ENCODE measurements around the gene THSD4.
"Not testable (repeated sequence)": the region's sequence is repeated elsewhere in the genome, so short reads cannot be mapped to it uniquely, and the experiment has no call there.

Gene THSD4

DNA sequence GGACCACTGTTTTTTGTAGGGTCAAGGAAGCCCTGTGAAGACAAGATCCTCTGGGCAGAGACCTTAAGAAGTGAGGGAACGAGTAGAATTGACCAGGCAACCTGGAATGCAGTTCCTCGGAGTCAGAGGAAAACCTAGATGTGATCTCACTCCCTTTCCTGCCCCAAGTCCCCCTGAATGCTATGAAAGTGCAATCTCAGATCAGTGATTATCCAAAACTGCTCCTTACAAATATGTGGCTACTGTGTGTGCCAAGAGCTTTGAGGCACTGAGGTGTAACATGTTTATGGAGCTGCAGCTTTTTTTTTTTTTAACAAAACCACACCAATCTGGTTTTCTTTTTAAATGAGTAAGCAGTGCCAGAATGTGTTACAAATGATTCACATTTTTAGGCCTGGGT, 35.8 kb downstream of the THSD4 start:
- no peak for DNase-seq

DNA sequence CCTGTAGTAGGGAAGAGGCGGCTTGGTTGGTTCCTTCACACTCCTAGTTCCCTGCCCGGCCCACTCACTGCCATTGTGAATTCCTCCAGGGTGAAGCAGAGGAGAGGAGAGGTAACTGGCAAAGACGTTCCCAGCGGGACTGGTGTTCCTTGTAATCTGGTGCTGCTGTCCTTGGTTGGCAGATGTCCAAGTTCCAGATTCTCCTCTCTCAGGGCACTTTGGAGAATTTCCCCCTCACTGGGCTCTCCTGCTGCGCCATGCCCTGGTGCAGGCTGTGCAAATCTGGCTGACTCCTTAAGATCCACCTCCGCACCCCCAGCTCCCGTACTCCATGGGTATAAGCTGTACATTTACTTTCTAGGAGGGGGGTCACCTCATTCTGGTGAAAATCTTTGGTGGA, 37.3 kb downstream of the THSD4 start:
- DNase-seq, result no peak

DNA sequence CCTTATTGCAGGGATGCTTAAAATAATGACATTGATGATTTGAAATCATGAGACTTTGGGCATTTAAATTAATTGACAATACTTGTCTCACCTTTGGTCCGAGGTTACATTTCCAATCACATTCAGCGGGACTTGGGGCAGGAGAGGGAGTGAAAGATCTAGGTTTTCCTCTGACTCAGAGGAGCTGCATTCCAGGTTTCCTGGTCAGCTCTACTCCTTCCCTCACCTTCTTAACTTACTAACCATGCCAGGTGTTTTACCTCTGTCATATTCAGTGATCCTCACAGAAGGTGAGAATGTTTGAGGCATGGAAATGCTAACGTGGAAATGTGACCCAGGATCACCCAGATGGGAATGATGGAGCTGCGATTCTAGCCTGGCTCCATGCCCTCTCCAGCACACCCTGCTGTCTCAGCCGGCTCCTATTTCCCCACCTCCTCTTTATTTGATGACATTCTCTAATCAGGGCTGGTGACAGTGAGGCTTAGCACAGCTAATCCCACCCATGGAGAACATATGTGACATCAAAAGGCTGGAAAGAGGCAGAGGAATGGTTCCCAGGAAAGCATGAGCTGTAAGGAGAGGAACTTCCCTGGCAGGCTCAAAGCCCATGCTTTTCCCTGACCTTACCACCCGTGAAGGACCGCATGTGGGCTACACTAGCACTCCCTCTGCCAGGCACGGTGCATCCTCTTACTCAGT, 38.7 kb downstream of the THSD4 start:
- DNase-seq, result no peak

DNA sequence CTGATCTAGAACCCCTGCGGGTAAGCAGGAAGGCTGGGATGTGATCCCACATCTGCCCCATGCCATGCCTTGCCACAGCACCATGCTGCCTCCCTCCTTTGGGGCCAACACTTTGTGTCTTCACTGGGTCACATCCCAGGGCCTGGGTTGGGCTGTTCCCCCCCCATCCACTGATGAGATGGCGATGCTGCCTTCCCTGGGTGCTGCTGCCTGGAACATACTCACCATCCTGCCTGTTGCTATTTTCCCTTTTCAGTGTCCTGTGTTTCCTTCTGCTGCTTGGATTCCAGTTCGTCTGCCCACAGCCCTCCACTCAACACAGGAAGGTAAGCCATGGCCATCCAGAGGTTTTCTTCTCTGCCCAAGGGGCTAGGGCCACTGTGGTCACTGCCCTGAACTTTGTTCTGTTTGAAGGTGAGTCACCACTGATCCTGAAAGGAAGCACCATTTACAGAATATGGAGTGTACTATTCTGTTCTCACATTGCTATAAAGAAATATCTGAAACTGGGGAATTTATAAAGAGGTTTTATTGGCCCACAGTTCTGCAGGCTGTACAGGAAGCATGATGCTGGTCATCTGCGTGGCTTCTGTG, 39.4 kb downstream of the THSD4 start:
- no peak for DNase-seq

DNA sequence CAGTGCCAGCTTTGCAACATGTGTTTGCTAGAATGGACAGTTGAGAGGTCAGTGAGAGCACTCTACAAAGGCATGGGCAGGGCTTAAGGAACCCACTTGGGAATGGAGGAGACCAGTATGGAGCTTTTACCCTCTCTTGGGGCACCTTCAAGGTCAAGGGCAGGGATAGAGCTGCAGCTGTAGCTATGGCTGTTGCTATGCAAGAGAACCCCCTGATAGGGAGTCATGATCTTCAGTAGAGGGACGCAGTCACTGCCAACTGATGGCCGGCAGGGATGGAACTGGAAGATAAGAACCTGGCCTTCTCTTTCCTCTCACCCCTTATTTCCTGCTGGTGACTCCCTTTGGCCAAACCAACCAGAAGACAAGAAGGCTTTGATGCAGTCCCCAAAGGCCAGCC, 40.3 kb downstream of the THSD4 start:
- DNase-seq, result no peak

DNA sequence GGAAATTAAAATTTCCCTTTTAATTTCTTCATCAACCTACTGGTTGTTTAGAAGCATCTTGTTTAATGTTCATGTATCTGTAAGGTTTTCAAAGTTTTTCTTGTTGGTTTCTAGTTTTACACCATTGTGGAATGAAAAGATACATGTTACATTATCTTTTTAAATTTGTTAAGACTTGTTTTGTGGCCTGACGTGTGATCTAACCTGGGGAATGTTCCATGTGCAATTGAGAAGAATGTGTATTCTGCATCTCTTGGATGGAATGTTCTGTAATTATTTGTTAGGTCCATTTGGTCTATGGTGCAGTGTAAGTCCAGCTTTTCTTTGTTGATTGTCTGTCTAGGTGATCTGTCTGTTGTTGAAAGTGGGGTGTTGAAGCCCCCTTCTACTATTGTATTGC, 45.7 kb downstream of the THSD4 start:
- no peak for DNase-seq

DNA sequence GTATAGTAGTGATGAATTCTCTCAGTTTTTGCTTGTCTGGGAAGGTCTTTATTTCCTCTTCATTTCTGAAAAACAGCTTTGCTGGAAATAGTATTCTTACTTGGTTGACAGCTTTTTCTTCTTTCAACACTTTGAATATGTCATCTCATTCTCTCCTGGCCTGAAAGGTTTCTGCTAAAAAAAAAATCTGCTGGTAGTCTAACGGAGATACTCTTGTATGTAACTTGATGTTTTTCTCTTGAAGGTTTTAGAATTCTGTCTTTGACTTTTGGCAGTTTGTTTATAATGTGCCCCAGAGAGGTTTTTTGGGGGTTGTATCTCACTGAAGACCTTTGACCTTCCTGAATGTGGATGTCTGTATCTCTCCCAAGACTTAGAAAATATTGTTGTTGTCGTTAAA, 47.0 kb downstream of the THSD4 start:
- no peak for DNase-seq

DNA sequence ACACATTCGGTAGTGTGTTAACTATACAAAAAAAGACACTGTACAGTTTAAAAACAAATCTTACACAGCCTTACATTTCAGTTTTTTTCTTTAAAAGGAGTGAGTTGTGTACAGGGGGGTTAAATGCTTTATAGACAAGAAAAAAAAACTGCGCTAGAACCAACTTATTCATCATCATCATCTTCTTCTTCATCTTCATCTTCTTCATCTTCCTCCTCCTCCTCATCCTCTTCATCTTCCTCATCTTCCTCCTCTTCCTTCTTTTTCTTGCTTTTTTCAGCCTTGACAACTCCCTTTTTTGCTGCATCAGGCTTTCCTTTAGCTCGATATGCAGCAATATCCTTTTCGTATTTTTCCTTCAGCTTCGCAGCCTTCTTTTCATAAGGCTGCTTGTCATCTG, 49.3 kb downstream of the THSD4 start:
- not testable (repeated sequence) for DNase-seq

DNA sequence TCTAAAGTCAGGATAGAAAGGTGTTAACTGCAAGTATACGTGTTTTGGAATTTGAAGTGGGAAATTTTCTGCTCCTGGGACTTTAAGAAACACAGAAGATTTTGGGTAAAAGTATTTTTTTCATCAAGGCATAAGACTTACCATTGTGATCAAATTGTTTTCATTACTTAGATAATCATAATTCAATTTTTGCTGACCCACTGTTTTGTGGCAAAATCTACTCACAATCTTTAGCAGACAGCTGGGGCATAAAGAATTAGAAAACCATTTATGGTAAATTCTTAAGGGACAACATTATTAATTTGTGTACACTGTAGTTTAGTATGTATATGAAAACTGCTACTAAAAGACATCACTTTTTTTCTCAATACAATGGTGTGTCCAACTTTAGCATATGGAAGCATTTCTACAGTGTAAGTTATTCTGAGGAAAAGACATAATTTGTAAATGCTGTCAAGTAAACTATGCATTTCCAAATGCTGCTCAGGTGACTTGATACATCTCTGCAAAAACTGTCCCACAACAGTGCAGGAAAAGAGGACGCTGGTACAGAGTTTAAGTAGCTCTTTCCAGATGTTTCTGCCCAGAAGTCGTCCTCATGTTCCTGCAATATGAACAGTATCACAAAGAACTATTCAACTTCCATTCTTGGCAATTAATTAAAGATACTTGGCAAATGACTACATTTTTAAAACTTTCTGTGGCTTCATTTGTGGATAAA, 52.3 kb downstream of the THSD4 start:
- DNase-seq, result no peak

DNA sequence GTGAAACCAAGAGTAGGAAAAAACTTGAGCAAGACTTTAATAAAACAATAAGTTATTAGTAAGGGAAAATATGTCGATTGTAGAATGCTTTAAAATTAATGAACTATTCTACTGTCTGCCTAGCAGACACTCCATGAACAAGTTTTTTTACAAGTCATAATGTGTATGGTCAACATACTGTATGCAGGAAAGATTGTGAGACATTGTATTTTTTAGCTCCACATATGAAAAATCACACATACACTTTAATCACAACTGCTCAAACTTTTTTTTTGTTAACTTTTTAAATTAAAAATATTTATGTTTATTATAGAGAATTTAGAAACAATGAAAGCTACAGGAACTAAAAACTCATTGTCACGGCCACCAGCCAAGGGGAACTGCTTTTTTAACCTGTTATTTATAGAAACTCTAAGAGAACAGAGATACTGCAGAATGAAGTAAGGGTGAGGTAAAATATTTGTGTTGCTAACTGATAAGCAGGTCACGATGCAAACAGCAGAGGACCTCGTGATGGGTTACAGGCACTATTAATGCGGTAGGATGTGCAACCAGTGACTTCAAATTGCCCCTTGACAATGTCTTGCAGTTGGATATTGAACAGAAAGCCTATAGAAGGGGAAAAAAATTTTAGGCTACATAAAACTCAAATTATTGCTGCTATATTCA, 53.0 kb downstream of the THSD4 start:
- DNase-seq, result no peak

DNA sequence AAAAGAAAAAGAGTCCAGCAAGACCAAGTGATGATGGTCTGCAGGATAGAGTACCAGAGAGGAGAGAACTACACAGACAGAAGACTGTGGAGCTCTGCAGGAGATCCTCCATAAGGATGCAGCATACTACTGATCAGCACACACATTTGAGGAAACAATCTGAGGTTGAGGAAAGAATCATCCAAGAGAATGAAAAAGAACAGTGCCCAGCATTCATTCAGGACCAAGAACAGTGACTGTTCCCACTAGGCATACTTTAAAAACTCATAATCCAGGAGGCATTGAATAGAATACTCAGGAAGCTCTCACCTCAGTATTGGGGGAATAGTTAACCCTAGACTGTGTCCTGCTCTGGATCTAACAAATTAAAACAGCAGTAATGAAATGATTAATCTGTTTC, 54.9 kb downstream of the THSD4 start:
- no peak for DNase-seq

DNA sequence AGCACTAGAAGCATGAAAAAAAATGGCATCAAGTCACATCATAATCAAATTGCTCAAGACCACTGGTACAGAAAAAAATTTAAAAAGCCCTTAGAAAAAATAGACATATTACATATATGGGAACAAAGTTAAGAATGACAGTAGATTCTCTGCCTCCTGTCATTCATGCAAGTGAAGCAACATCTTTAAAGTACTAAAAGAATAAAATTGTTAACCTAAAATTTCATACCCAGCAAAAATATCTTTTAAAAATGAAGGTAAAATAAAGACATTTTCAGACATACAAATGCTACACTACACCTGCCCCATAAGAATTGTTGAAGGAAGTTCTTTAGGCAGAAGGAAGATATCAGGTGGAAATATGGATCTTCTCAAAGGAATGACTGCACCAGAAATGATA, 55.9 kb downstream of the THSD4 start:
- no peak for DNase-seq

DNA sequence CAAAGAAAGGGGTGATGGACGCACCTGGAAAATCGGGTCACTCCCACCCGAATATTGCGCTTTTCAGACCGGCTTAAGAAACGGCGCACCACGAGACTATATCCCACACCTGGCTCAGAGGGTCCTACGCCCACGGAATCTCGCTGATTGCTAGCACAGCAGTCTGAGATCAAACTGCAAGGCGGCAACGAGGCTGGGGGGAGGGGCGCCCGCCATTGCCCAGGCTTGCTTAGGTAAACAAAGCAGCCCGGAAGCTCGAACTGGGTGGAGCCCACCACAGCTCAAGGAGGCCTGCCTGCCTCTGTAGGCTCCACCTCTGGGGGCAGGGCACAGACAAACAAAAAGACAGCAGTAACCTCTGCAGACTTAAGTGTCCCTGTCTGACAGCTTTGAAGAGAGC, 59.1 kb downstream of the THSD4 start:
- not testable (repeated sequence) for DNase-seq

DNA sequence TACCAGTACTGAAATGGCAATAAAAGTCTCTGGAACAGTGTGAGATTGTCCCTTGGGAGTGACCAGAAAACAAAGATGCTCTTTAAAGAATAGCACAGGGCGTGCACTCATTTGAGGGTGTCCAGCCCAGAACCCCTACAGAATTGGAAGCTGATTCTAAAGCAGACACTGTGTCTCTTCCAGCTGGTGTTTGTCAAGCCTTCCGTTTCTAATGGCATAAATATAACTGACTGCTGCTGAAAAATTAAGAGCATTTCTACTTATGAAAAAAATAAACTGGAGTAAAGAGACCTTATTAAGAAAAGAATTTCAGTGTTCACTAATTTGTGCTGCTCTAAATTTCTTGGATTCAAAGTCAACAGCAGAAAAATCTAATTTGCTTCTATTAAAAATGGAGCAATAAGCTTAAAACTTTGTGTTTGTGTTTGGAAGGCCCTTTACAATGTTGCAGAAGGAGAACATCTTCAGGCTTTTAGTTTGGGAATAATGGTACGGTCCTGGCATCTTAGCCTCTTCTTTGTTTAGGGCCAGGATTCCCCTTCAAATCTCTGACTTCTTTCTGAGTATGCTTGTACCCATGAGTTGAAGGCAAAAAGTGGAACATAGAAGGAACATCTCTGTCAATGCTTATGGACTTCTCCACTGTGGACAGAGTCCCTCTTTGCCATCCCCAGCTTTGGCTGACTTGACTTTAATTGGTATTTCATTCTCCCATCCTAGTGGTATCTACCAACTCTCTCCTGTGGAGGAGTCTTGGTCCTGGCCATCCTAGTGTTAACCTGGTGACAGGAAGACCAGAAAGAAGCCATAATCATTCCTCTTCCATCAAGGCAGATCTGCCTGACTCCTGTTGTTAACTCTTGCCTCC, 65.9 kb downstream of the THSD4 start:
- DNase-seq, result no peak

DNA sequence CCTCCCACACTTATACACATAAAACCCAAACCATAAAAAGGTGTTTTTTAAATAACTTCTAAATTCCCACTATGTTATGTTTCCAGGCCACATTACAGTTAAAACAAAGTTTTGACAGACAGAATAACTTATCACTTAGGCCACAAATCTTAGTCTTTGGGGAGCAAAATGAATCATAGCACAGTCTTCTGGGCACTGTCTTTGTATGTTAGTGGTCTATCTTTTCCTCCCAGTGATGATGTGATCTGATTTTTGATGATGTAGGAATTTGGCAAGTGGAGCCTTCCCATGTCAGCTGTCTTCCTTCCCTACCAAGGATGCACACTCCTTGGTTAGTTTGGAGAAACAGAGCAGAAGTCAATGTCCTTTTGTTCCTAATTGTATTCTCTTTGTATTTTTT, 67.3 kb downstream of the THSD4 start:
- no peak for DNase-seq

DNA sequence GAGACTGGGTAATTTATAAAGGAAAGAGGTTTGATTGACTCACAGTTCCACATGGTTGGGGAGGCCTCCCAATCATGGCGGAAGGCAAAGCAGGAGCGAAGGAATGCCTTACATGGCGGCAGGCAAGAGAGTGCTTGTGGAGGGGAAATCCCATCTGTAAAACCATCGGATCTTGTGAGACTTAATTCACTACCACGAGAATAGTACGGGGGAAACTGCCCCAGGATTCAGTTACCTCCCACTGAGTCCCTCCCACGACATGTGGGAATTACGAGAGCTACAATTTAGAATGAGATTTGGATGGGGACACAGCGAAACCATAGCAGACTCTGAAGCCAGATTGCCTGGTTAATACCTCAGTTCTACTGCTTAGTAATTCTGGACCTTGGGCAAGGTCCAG, 67.8 kb downstream of the THSD4 start:
- DNase-seq, result no peak

DNA sequence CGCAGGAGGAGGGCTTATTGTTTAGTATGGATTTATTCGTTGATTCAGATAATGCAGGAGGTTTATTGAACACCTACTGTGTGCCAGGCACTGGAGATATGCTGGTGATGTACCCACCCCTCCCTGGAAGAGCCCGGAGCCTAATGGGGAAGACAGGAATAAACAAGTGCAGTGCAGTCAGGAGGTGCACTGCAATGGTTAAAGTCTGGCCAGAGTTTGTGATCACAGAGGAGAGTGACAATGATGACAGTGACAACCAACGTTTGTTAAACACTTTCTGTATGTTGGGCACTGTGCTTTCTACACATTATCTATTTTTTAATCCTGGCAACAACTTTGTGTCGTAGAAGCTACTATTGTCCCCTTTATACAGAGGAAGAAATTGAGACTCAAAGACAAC, 70.4 kb downstream of the THSD4 start:
- no peak for DNase-seq

DNA sequence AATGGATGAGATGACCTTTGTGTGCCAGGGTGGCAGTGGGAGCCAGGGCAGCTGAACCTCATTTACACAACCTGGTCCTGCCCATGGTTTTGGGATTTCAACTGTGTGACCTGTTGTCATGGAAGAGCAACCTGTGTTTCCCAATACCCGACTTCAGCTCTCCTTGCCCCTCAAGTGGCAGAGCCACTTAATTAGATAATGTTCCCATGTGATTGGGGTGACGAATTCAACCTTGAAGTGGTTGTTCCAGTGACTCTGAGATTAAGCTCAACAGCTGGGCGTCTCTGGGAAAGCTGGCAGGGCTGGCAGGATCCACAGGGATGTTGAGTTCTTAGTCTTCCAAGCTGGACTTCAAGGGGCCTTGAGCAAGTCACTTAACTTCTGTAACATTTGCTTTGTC, 71.0 kb downstream of the THSD4 start:
- DNase-seq, result no peak

DNA sequence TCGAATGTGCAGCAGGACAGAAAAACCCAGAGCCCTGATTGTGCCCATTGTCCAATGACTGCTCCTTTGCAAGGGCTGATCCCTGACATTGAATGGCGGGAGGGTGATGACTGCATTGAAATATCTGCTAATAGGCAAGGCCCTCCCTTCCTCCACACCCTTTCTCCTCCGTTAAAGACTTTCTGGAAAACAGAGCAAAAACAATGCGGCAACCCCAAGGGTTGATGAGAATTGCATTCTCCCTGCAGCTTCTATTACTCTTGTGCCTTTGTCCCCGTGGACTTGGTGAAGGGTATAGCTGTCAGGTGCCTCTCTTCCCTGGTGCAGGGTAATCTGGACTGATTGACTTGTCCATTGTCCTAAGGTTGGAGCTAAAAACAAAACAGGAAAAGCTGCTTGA, 71.8 kb downstream of the THSD4 start:
- peak in 1 of 2 experiments; percentile 31 for DNase-seq

DNA sequence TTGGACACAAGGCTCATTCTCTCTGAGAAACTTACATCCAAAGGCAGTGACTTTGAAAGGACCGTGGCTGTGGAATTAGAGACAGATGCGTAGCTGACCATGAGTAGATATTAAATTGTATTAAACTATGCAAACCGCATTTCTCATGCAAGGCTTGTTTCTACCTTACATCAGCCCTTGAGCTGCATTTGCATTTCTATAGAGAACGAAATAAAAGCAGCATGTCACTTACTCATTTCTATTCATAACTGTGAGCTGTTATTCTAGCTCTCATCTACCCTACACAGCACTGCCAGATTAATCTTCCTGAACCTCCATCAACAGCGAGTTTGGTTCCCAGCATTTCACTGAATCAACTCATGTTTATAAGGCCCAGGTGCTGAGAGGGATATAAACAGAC, 72.3 kb downstream of the THSD4 start:
- peak in 1 of 2 experiments; percentile 31 for DNase-seq

DNA sequence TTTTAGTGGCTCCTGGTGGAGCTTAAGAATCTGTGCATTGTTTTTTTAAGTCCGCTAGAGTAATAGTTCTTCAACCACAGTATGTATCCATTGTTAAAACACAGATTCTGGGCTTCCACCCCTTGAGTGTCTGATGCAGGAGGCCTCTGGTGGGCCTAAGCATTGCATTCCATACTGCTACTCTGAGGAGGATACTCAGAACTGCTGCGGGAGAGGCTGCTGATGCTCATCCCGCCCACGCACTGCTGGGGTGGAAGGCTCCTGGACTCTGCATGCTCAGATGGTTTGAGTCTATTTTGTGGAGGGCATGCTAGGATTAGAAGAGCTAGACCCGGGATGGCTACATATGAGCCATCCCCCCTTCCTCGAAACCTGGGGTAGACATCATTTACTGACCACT, 74.4 kb downstream of the THSD4 start:
- no peak for DNase-seq

DNA sequence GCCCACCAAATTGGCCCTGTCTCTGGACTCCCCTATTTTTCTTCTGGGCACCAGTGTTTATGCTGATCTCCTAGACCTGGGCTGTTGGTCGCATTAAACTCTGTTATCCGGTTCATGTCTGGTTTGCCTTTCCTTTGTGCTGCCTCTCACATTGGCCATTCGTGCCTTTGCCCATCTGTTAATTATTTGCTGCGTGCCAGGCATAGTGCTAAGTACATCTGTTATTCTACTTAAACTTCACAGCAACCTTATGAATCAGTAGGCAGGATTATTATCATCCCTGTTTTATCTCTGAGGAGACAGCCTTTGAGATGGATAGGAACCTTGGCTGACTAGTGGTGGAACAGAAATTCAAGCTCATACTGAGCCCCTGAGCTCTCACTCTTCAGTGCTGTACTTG, 76.0 kb downstream of the THSD4 start:
- no peak for DNase-seq

DNA sequence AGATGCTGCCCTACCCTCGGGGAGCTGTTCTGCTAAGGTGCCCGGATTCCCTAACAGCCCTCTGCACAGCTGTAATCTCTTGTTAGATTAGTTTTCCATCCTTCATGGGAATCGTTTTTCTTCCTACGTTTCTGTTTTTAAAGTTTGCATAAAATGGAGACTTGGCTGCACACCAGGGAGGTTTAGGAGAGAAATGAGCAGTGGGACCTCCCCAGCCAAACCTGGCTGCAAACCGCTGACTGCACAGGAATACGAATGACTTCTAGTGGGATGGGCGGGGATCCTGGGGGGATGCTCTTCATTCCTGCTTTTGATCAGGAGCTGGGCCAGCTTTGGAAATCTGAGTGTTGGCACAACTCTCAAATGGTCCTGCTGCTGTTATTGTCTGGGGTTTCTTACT, 77.5 kb downstream of the THSD4 start:
- DNase-seq, result no peak
